K562 (cell line): ENCODE data around the gene PGPEP1. TPM values are rescaled to one million over a fixed set of nuclear protein-coding genes. Genes with fewer than 3 reads are reported as not detected.

Source experiments
- ATAC-seq: fragments of 200-7000 bp; cut with Tn5 transposase; 3 replicates; pipeline ENCODE4 v1.9.1; 2020; ENCODE audit warnings: moderate library complexity
- BruUV-seq: library from RNA; stranded (reverse); fragments of 400-500 nt; replicated peaks from 2 replicates; lab custom pipeline; 2021; lab: Mats Ljungman, UMichigan
- CTCF ChIA-PET: fragments of 300-600 bp; formaldehyde crosslinking; extraction: SDS; loops from one replicate; lab custom pipeline; 2021; ENCODE audit warnings: low intra/inter-chr PET ratio; lab: Yijun Ruan, JAX
- POLR2A ChIA-PET: fragments of 300-600, 350-650 bp; sonication (Branson Sonifier 250); formaldehyde crosslinking; extraction: SDS; loops from one replicate; lab custom pipeline; 2021; ENCODE audit warnings: antibody characterized with exemption, inconsistent platforms; lab: Yijun Ruan, JAX
- DNase-seq, 4 experiments: peaks; one replicate each; pipeline versions ENCODE4 v3.0.0 to v3.0.0-alpha.2; 2011 to 2018; ENCODE audit warnings: low spot score in 3 of 4, mixed read lengths in 3 of 4; ENCODE audit errors: extremely low read depth in 1 of 4
- FAIRE-seq: peaks from 2 replicates; lab custom pipeline; 2011; peaks lifted over from hg19 to GRCh38; lab: Jason Lieb, UNC
- H2AFZ ChIP-seq: 2 replicates; pipeline ENCODE4 v1.6.0; 2011; ENCODE audit warnings: low read depth, low read length, control low read depth, inconsistent platforms
- H3K27ac ChIP-seq: fragments of 200-600 bp; 3 replicates; pipeline ENCODE4 v1.8.0; 2011; ENCODE audit warnings: low read depth, mild to moderate bottlenecking, control low read depth, inconsistent platforms, low read length, moderate library complexity, mixed read lengths; ENCODE audit errors: extremely low read depth
- H3K27me3 ChIP-seq, 2 experiments: fragments of 300-600 bp in 1 of 2; 2 replicates in 1 of 2; 3 replicates in 1 of 2; pipeline versions ENCODE4 v1.6.0 to v1.8.0; 2011; ENCODE audit warnings: inconsistent platforms in 2 of 2, low read length in 2 of 2, mild to moderate bottlenecking in 1 of 2, mixed read lengths in 1 of 2, moderate library complexity in 1 of 2; ENCODE audit not compliant: control insufficient read depth in 2 of 2, insufficient read depth in 2 of 2
- H3K36me3 ChIP-seq: fragments of 300-600 bp; 3 replicates; pipeline ENCODE4 v1.8.0; 2011; ENCODE audit warnings: mild to moderate bottlenecking, low read length, inconsistent platforms; ENCODE audit not compliant: control insufficient read depth, insufficient read depth
- H3K4me1 ChIP-seq, 2 experiments: fragments of 200-600 bp in 1 of 2; replicated peaks in 1 of 2; 2 replicates in 1 of 2; 3 replicates in 1 of 2; pipeline versions ENCODE4 v1.5.1 to v1.8.0; 2011; ENCODE audit warnings: inconsistent platforms in 2 of 2, low read length in 2 of 2, mild to moderate bottlenecking in 1 of 2, mixed read lengths in 1 of 2, moderate library complexity in 1 of 2; ENCODE audit not compliant: control insufficient read depth in 2 of 2, insufficient read depth in 2 of 2
- H3K4me2 ChIP-seq: 2 replicates; pipeline ENCODE4 v1.6.1; 2011; ENCODE audit warnings: low read length, control low read depth, inconsistent platforms, mixed read lengths; ENCODE audit not compliant: insufficient read depth
- H3K4me3 ChIP-seq: fragments of 200-600 bp; sonication (generic), shearing (Covaris generic); 2 replicates; pipeline ENCODE4 v1.5.1; 2016; ENCODE audit warnings: control low read depth, inconsistent platforms
- H3K79me2 ChIP-seq: fragments of 200-600 bp; 3 replicates; pipeline ENCODE4 v1.8.0; 2011; ENCODE audit warnings: low read length, inconsistent platforms; ENCODE audit not compliant: control insufficient read depth, insufficient read depth
- H3K9ac ChIP-seq, 2 experiments: 2 replicates each; pipeline versions ENCODE4 v1.6.0 to v1.6.1; 2011; ENCODE audit warnings: low read depth in 2 of 2, low read length in 2 of 2, control low read depth in 1 of 2, inconsistent platforms in 1 of 2, mild to moderate bottlenecking in 1 of 2, mixed read lengths in 1 of 2; ENCODE audit not compliant: insufficient read depth in 1 of 2
- H3K9me1 ChIP-seq: one replicate; pipeline ENCODE4 v1.6.0; 2011; ENCODE audit warnings: inconsistent platforms, mild to moderate bottlenecking, low read length, moderate library complexity; ENCODE audit not compliant: control insufficient read depth, insufficient read depth
- H3K9me3 ChIP-seq: replicated peaks from 2 replicates; pipeline ENCODE4 v1.5.1; 2011; ENCODE audit warnings: low read depth, low read length, inconsistent platforms; ENCODE audit not compliant: control insufficient read depth, insufficient read depth
- H4K20me1 ChIP-seq: replicated peaks from 2 replicates; pipeline ENCODE4 v1.6.1; 2011; ENCODE audit warnings: low read length, inconsistent platforms, mixed read lengths; ENCODE audit not compliant: control insufficient read depth, insufficient read depth
- ADNP ChIP-seq: fragments of 200-800 bp; sonication (Bioruptor generic); IDR thresholded peaks from 2 replicates; pipeline ENCODE4 v1.6.1; 2016; ENCODE audit warnings: missing genetic modification characterization, missing compliant biosample characterization
- BCOR ChIP-seq: fragments of 450-650 bp; IDR thresholded peaks from 2 replicates; pipeline ENCODE4 v1.6.1; 2016
- CTCF ChIP-seq, 3 experiments: IDR thresholded peaks in 2 of 3; conservative IDR thresholded peaks in 1 of 3; 2 replicates each; pipeline ENCODE4 v1.5.1; 2011 to 2012; ENCODE audit warnings: low read length in 3 of 3, mild to moderate bottlenecking in 3 of 3, control low read depth in 2 of 3, improper control_type of control experiment in 1 of 3, inconsistent platforms in 1 of 3, low read depth in 1 of 3, mixed read lengths in 1 of 3, moderate library complexity in 1 of 3; ENCODE audit not compliant: insufficient read depth in 2 of 3
- NFE2 ChIP-seq: IDR thresholded peaks from 2 replicates; pipeline ENCODE4 v1.6.1; 2014; ENCODE audit warnings: antibody characterized with exemption, low read depth
- PHTF2 ChIP-seq: fragments of 250-450 bp; sonication (Bioruptor Pico); IDR thresholded peaks from 2 replicates; pipeline ENCODE4 v1.5.0; 2021; ENCODE audit warnings: mild to moderate bottlenecking
- PKNOX1 ChIP-seq: fragments of 450-650 bp; IDR thresholded peaks from 2 replicates; pipeline ENCODE4 v1.6.1; 2016
- RBM25 ChIP-seq: fragments of 200-400 bp; formaldehyde crosslinking; IDR thresholded peaks from 2 replicates; pipeline ENCODE4 v1.6.1; 2018; ENCODE audit warnings: low read length, low read depth, moderate library complexity; ENCODE audit not compliant: severe bottlenecking
- WHSC1 ChIP-seq: IDR thresholded peaks from one replicate; pipeline ENCODE4 v1.6.1; 2012; ENCODE audit warnings: low read length, control low read depth, inconsistent platforms
- ZBTB49 ChIP-seq: sonication (generic); formaldehyde crosslinking; IDR thresholded peaks from 2 replicates; pipeline ENCODE4 v1.8.0; 2022; ENCODE audit warnings: missing genetic modification reagents, mild to moderate bottlenecking, borderline replicate concordance
- ZBTB7A ChIP-seq: IDR thresholded peaks from 2 replicates; pipeline ENCODE4 v1.6.1; 2011; ENCODE audit warnings: low read depth, mild to moderate bottlenecking, low read length, moderate library complexity, borderline replicate concordance; ENCODE audit not compliant: control insufficient read depth
- ZNF134 ChIP-seq: fragments of 250-450 bp; sonication (Bioruptor Pico); conservative IDR thresholded peaks from 2 replicates; pipeline ENCODE4 v1.4.0; 2020
- ZNF583 ChIP-seq: fragments of 250-450 bp; sonication (Bioruptor Pico); IDR thresholded peaks from 2 replicates; pipeline ENCODE4 v1.4.0; 2020
- WGBS: fragments of 100-300 bp; shearing (Covaris generic); methylation state at CpG from one replicate; pipeline ENCODE4 v1.1.6; 2016; ENCODE audit warnings: low coverage, mixed read lengths; ENCODE audit not compliant: insufficient coverage; ENCODE audit errors: missing lambda C conversion rate; 5-methylcytosine and 5-hydroxymethylcytosine counted together
- in situ Hi-C: fragments of 300-500 bp; cut with MboI; formaldehyde crosslinking; loops from 4 replicates; pipeline ENCODE4 v1.15.0; 2018; ENCODE audit warnings: inconsistent platforms, mixed read lengths
- intact Hi-C: fragments of 100-400 bp; cut with micrococcal nuclease; formaldehyde crosslinking; loops from 2 replicates; pipeline ENCODE4 v1.14.2; 2022
- polyA plus RNA-seq, 8 experiments: library from polyadenylated mRNA; depleted of rRNA in 4 of 8; stranded (reverse) in 5 of 8; unstranded in 3 of 8; fragments of >200 nt; fragmentation: Nextera tagmentation in 2 of 8; fragmentation: Illumina TruSeq in 1 of 8; extraction: Ambion mirVana in 2 of 8; extraction: Trizol in 1 of 8; gene quantifications; 2 replicates each; pipeline versions ENCODE4 v1.2.1 to v1.2.3, GENCODE V29; 2011 to 2014; ENCODE audit warnings: inconsistent platforms in 1 of 8, missing spikeins in 1 of 8
- total RNA-seq, 7 experiments: library from RNA; depleted of rRNA in 6 of 7; stranded (reverse); fragments of >200 nt in 6 of 7; fragmentation: Illumina TruSeq in 2 of 7; extraction: Trizol in 2 of 7; gene quantifications; 2 replicates each; pipeline versions ENCODE4 v1.2.1 to v1.2.3, GENCODE V29; 2011 to 2021; ENCODE audit warnings: low replicate concordance in 1 of 7
- TF ChIP-seq, protein P1 (sequence below): sonication (generic); formaldehyde crosslinking; IDR thresholded peaks from 2 replicates; pipeline ENCODE4 v1.8.1; 2023; ENCODE audit warnings: mild to moderate bottlenecking, missing genetic modification reagents

PGPEP1 gene
- total and polyA plus RNA-seq, 9 of the 15 experiments (the other 6 are each of a cell fraction or from before 2014, with no cell fraction given) = 10.0 to 69.6 (median 33.5) TPM

- no peak overlapping the region for H2AFZ ChIP-seq
- peaks cover 31 to 62% of the 10 kb centered on the region in 2 experiments for H3K4me1 ChIP-seq
- WGBS = 88% methylated on average over 11 of the region's 16 CpGs
- no peaks in the 10 kb centered on the region for H4K20me1 ChIP-seq
- no TSS peak for BruUV-seq
- ATAC-seq (no peak), FAIRE-seq (no peak), DNase-seq (no peak)
- no peaks in the 10 kb centered on the region for H3K36me3 ChIP-seq
- no peak overlapping the region for H3K4me3 ChIP-seq
- in situ Hi-C loops (loop anchor here (10.0 kb wide), 1 partner anchor 318 kb away; the partner anchor contains the start of gene MAST3), intact Hi-C loops (loop anchor here (5.0 kb wide), 1 partner anchor 350 kb away; no protein-coding TSS in a partner anchor)
- no peak overlapping the region for H3K9ac ChIP-seq
- H3K27me3 ChIP-seq = no peaks in the 10 kb centered on the region
- no peaks in the 10 kb centered on the region; the same call in 2 of the 3 replicates for H3K79me2 ChIP-seq
- no peaks in the 10 kb centered on the region for H3K9me1 ChIP-seq
- POLR2A ChIA-PET = interaction anchor here (0.6 to 11.1 kb wide), 6 partner anchors 11 to 137 kb away, joined by 3 to 244 read pairs (median 11); partner anchors contain the start of genes GDF15 and JUND
- no peaks in the 10 kb centered on the region for H3K9me3 ChIP-seq
- CTCF ChIA-PET = no interaction called here
- H3K4me2 ChIP-seq = no peak overlapping the region
- no peak overlapping the region for H3K27ac ChIP-seq
- TF ChIP-seq BCOR (peak; percentile 86), ADNP (0 out of 2 replicates have a peak, but pooled peaks have one; percentile 36), ZNF134 (CRISPR knock-in tag) (no peak), ZBTB7A (peak; percentile 50), ZNF583 (CRISPR knock-in tag) (no peak), RBM25 (peak; percentile 18), PKNOX1 (peak; percentile 14; the same call in 1 of the 2 replicates), CTCF (IDR thresholded peaks at IDR 0.05 in 2 of 3, conservative IDR thresholded peaks at IDR 0.05 in 1 of 3; ENCODE audit: insufficient read depth in 2 of 3, low read depth in 1 of 3, low read length in 3 of 3) (peak in 1 of 3 experiments; percentile 26; a peak in 2 of 6 replicates), WHSC1 (no peak), ZBTB49 (no peak), PHTF2 (CRISPR knock-in tag) (no peak), NFE2 (no peak)
- TF ChIP-seq, protein P1, sequence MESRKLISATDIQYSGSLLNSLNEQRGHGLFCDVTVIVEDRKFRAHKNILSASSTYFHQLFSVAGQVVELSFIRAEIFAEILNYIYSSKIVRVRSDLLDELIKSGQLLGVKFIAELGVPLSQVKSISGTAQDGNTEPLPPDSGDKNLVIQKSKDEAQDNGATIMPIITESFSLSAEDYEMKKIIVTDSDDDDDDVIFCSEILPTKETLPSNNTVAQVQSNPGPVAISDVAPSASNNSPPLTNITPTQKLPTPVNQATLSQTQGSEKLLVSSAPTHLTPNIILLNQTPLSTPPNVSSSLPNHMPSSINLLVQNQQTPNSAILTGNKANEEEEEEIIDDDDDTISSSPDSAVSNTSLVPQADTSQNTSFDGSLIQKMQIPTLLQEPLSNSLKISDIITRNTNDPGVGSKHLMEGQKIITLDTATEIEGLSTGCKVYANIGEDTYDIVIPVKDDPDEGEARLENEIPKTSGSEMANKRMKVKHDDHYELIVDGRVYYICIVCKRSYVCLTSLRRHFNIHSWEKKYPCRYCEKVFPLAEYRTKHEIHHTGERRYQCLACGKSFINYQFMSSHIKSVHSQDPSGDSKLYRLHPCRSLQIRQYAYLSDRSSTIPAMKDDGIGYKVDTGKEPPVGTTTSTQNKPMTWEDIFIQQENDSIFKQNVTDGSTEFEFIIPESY (CRISPR knock-in tag) = peak; percentile 58; the same call in 1 of the 2 replicates
Measured at GRCh38 chr19:18412610-18413239, 72.3 kb downstream of the PGPEP1 start.
